GM19023 (cell line): ENCODE measurements around the gene ABR.
"Not testable (repeated sequence)": the region's sequence is repeated elsewhere in the genome, so short reads cannot be mapped to it uniquely, and the experiment has no call there.

Experiments used
- ATAC-seq: cut with Tn5 transposase; IDR thresholded peaks from one replicate; pipeline ENCODE4 v1.9.1; 2021; ENCODE audit warnings: mild to moderate bottlenecking, moderate library complexity; ENCODE audit not compliant: unreplicated experiment

The ABR gene

DNA sequence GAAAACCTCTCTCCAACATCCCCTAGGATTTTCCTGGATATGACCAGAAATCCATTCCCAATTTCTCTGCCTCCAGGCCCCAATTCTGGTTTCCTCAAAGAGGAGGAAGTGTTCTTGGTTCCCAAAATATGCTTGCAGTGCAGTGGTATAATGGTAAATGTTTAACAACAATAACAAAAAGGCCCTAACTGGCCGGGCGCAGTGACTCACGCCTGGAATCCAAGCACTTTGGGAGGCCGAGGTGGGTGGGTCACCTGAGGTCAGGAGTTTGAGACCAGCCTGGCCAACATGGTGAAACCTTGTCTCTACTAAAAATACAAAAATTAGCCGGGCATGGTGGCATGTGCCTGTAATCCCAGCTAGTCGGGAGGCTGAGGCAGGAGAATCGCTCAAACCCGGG, 184.5 kb downstream of the ABR start:
- ATAC-seq, result not testable (repeated sequence)

DNA sequence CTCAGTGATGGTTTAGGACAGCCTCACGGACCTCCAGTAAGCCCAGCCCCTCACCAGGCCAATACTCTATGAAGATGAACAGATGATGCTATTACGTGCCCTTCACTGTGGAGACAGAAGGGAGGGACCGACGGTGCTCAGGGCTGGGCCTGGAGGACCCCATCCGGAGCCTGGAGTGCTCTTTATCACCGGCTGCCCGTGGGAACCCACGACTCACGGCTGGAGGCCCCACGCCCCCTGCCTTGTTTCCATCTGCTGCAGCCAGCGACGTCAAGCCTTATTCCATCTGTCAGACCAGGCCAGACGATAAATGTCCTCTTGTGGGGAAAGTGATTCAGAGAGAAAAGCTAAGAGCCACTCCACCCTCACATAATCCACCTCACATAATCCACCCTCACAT, 186.8 kb downstream of the ABR start:
- no peak for ATAC-seq

GRCh38 chr17:988561-988960, 191.2 kb downstream of the ABR start:
- ATAC-seq, result no peak

DNA sequence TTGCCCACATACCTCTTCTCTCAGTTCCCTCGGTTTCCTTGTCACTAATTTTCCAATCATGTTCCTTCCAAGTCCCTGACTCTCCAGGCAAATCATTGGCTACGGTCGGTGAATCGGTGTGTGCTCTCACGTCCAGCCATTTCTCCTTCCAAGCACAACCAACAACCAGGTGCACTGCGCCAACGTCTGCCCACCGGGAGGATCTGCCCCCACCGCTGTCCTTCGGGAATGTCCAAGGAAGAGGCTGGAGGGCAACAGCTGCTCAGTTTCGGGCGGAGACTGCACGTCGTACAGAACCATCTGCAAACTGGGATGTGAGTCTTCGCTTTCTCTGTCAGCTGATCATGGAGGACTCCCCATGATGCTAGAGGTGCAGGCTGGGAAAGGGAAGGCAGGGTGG, 191.8 kb downstream of the ABR start:
- no peak for ATAC-seq

DNA sequence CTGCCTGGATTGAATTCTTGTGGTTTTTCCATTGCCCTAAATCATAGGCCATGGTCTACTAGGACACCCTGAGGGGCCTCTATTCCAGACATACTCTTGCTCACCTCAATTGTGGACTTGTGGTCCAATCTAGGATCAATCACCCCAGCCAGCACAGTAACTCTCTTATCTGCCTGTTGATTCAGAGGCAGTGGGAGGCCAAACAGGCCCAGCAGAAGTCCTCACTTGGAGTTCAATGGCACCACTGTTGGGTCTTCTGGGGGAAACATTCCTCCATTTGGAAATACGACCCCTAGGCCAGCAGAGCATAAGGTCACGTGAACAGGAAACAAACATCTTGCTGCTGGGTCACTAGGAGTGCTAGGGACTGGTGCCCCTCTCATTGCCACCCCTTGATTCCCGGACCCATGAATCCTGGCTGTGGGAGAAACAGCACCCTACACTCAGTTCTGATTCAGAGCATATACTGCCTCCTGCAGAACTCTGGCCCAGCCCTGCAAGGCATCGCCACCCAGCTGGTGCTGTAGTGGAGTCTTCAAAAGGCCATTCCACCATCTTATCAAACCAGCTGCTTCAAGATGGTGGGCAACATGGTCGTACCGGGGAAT, 193.4 kb downstream of the ABR start:
- no peak for ATAC-seq

DNA sequence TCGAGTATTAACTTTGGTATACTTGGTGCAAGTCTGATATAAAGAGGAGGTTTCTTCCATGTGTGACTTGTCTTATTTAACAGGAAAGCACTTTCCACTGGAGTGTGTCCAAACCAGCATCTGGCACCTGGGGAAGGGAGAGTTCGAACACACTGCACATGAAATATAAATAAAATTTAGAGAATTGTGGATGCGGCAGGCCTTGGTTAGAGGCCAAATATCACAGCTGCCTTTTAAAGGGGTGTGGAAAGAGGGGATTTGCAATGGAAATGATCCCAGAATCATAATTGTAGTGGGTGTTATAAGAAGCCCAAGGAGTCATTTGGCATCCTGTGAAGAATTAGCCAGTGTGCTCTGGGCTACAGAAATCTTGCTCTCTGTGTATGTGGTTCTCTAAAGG, 195.9 kb downstream of the ABR start:
- no peak for ATAC-seq

DNA sequence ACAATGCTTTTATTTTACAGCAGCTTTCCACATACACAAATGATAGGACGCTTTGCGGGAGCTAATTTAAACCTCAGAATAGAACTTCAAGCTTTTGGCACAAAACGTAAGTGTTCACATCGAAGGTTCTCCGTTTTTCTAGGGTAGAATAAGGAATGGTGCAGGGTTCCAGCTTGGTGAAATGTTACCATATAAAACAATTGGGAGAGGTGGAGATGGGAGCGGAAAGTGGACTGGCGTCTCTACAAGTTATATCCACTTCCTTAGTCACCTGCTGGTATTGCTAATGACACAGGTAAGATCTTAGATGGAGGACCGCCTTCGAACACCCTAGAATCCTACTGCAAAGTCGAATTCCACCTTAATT, 198.5 kb downstream of the ABR start:
- no peak for ATAC-seq

- peak; percentile 42 for ATAC-seq
These were observed 199.1 kb downstream of the ABR start for GRCh38 chr17:980406-981291.

DNA sequence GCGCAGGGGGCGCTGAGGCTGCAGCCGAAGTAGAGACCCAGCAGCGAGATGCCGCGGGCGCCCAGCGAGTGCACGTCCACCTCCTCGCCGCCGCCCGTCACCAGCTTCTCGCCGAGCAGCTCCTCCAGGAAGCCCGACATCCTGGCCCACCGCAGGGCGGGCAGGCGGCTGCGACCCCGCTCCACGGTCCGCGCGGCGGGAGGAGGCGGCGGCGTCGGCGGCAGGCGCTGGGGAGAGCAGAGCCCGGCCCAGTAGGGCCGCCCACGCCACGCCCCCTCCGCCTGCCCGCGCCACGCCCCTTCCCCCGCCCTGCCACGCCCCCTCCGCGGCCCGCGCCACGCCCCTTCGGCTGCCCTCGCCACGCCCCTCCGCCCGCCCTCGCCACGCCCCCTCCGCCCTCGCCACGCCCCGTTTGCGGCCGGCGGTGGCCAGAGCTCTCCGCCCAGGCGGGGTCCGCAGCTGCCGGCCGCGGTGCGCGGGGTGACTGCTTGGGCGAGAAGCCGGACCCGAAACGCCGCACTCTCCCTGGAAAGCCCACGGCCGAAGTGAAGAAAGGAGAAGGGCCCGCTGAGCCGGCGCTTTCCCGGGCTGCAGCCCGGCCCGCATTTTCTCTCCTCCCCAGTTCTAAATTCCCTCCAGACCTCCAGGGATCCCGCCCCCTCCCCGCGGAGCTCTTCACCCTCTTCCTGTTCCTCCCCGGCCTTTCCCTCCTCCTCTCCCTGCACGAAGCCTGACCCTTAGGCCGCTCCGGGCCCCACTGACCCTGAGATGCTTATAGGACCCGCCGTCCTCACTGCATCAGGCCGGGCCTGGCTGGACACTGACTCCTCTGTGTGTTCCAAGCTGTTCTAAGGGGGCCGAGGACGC, 200.0 kb downstream of the ABR start, which contains the start of gene NXN:
TSS of gene NXN (minus strand) at position 238 of the 867 bp plus-strand sequence.
- ATAC-seq, result peak; percentile 74

- no peak for ATAC-seq
These were observed 200.6 kb downstream of the ABR start for GRCh38 chr17:979212-979538.

DNA sequence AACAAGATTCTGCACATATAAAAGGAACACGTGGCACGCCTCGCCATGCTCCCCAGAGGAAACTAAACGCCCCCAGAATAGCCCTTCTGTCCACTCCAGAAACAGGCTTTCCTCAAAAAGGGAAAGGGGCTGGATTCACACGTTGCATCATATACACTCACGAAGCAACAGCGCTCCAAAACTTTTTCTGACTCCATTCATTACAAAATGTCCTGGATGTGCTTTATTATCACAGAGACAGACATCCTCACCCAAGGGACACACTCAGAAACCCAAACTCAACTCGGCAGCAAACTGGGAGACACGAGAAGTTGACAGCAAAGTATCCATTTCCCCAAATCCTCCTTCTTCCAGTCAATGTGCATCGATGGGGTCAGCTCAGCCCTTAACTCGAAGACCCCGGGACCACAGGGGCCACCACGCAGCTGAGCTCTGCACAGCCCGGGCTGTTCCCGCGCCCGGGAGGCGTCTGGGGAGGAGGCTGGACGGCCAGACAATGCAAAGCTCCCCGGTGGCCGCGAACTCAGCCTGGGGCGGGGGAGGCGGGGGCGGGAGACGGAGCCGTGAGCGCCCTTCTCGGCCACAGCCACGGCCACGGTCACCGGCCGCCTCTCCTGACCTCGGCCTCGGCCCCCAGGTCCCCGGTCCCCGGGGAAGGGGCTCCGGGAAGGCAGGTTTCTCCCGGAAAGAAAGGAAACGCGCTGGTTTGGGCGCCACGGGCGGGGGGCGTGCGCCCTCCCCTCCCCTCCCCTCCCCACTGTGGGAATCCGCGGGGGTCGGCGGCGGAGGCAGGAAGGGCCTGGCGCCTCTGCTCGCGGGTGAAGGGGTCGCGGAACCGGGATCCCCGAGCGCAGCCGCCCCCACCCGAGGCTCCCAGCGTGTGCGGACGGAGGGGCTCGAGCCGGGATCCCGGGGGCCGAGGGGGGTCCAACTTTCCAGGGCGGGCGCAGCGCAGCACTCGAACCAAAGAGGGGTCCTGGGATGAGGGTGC, 201.4 kb downstream of the ABR start:
- no peak for ATAC-seq

DNA sequence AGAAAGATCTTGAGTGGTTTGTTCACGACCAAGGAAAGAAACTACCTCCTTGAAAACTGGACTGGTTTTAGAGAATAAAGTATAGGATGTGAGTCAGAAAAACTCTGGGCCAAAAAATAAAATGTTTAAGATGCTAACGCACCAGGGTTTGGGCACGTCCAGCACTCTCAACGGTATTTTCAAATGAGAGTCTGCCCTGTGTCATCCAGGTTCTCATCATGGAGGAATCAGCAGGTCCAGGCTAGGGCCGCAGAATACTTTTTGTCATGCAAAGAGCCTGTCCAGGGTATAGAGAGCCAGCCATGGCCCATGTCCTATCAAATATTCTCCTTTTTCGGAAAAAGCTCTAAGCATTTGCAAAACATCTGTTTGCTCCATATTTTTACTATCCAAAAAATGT, 202.6 kb downstream of the ABR start:
- no peak for ATAC-seq

DNA sequence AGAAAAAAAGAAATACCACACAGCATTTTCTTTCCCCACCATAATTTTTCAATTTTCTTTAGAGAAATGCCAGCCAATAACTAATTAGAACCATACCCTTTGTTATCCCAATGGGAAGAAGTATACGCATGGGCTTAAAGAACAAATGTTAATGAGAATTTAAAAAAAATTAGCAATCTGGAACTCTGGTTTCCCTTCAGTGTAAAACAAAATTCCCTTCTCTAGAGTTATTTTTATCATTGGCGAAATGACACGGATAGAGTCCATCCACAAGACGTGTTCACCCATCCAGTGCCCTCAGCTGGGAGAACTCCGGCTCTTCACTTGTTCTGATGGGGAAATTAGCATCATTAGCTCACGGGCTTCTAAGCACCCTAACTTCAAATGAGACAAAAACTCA, 203.5 kb downstream of the ABR start:
- no peak for ATAC-seq

DNA sequence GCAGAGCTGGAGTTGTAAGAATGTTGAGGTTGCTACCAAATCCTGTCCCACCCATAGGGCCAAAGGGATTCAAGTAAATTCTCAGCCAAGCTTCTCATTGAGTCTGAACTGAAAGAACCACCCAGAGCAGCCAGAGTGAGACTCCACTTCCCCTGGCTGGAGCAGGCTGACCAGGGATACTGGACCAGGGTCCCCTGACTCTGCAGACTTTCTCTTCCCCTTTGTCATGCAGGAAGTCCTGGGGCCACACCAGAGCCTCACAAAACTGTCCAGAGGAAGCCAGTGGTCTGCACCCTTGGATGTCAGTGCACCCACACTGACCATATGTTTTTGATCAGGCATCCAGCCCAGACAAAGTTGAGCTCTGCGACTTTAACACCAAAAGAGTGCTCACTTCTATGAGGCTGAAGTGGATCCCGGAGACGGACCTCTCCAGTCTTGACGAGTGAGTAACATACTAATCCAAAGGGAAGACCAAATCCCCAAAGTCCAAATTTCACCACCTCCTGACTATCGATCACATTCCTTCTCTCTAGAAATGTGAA, 204.3 kb downstream of the ABR start:
- ATAC-seq, result no peak

DNA sequence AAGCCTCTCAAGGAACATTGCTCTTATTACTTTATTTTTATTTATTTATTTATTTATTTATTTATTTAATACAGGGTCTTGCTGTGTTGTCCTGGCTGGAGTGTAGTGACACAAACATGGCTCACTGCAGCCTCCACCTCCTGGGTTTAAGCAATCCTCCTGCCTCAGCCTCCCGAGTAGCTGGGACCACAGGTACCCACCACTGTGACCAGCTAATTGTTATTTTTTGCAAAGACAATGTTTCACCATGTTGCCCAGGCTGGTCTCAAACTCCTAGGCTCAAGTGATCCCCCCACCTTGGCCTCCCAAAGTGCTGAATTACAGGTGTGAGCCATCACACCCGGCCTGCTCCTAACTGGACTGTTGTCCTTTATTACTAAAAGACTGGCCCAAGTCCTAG, 205.0 kb downstream of the ABR start:
- not testable (repeated sequence) for ATAC-seq

DNA sequence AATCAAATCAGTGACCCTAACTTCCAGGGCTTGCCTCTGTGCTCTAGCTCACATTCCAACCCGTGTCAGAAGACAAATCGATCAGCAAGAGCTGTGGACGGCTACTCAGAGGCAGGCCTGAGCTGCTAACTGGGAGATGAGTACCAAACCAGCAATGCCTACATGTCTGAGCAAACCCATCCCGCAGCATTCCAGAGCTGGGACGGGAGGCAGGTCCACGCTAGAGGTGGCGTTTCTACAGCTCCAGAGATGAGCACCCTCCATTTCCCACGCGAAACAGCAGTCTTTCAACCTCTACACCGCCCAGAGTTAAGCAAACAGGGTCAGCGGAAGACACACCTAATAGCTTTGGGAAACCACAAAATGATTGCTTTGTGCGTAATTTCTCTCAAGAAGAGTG, 206.7 kb downstream of the ABR start:
- ATAC-seq, result no peak

GRCh38 chr17:971861-972260, 207.9 kb downstream of the ABR start:
- not testable (repeated sequence) for ATAC-seq

DNA sequence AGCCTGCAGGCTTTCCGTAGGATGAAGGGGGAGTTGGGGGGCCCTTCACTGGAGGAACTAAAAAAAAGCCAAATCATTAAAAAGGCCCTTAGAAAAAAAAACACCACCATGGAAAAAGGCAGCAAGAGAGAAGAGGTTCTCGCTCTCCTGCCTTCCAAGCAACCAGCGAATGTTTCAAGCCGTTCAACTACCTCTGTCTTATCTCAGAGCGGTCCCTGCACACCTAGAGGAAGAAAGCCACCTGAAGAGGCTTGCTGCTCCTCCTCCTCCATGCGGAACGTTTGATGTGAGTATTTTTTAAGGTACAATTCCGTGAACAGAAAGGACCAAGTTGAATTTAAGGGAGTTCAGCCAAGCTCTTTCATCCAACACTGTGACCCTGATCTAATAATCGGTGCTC, 209.4 kb downstream of the ABR start:
- no peak for ATAC-seq

DNA sequence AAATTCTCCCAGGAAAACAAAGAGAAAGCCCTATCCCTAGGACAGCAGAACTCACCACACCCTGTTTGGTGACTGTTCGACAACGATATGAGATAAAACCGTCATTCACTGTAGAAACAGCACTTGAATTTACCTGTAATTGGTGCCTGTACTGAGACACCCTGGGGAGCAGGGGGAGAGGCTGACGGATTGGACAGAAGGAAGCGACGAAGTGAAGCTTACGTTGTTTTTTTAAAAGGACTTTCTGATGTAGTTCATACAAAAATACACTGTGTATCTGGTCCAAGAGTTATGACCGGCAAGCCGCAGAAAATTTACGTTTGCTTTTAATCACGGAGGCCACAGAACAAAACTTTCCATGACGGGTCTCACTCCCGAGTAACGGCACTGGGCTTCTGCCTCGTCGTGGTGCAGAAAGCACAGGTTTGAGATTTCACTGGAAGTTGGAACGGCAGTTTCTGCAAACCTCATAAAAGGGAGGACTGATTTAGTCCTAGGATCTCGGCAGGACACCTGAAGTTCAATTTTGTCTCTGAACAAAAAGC, 209.9 kb downstream of the ABR start:
- no peak for ATAC-seq
